Stimulated activated CD8-positive, alpha-beta memory T cell treated with anti-CD3 and anti-CD28 coated beads, Interleukin-7, amount 100 ng/mL, for 24 hours (primary cell): ENCODE results near the gene BCO2.
"Not testable (repeated sequence)": the region's sequence is repeated elsewhere in the genome, so short reads cannot be mapped to it uniquely, and the experiment has no call there.

Source experiments
- DNase-seq: peaks from one replicate; pipeline ENCODE4 v3.0.0-alpha.2; 2020; ENCODE audit warnings: low read depth

The BCO2 gene

DNA sequence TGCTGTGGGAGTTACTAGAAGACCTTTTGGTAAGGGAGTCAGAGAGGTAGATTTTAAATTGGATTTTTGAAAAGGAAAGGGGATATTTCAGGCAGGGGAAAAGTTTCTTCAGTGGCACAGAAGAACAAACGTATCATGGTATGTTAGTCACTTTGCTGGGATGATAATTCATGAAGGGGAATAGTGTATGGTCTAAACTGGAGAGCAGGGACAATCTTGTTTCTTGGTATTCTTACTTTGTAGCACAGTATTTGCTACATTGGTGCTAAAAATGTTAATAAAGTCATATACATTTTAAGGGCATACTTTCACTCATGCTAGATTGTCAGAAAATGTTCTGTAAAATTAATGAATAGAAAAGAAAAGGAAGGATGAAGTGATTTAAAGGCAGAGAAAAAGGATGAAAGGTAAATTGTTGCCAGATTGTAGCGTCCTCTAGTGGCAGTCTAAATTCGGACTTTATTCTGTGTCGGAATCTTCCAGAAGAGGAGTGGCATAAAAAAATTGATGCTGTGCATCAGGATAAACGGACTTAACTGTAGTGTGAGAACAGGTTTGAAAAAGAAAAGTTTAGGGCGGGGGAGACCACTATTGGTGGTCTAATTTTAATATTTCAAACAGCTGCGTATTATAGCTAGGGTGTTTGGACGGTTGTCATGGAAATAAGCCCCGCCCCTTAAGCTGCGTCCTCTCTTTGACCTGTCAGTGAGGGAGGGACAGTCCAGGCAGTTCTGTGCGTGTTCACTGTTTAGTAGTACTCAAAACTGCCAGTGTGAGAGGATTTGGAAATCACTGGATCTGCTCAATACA, at the start of gene BCO2:
BCO2 (plus strand) TSS at position 724 of the 810 bp plus-strand sequence. CDS start 90 bp downstream, outside the sequence.
- peak; percentile 14 for DNase-seq

DNA sequence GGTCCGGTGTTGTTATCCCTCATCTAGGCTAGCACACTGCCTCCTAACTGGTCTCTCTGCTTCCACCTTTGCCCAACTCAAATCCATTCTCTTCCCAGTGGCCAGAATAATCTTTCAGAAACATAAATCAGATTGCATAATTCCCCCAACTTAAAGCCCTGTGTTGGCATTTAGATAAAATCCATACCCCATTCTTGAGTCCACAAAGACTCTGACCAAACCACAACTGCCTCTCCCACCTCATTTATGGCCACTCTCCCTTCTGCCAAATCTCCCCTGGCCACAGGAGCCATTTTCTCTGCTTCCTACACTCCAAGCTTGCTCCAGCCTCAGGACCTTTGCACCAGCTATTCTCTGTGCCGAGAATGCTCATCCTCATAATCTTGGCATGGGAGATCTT, 48.3 kb upstream of the BCO2 start:
- DNase-seq, result no peak

GRCh38 chr11:112128483-112129121, 46.7 kb upstream of the BCO2 start:
- DNase-seq, result no peak

DNA sequence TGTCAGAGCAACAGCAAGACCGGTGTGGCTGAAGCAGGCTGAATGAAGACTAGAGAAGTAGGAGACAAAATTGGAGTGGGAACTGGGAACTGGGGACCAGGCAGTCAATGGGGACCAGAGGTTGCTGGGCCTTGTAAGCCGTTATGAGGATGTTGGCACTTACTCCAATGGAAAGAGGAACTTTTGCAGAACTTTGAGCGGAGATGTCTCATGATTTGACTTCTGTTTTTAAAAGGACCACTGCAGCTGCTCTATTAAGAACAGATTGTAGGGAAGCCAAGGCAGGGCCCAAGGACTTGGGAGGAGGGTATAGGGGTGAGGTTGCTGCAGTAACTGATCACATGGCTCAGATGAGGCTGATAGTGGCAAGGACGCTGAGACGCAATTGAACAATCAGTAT, 45.7 kb upstream of the BCO2 start:
- no peak for DNase-seq

GRCh38 chr11:112132737-112133136, 42.6 kb upstream of the BCO2 start:
- no peak for DNase-seq

DNA sequence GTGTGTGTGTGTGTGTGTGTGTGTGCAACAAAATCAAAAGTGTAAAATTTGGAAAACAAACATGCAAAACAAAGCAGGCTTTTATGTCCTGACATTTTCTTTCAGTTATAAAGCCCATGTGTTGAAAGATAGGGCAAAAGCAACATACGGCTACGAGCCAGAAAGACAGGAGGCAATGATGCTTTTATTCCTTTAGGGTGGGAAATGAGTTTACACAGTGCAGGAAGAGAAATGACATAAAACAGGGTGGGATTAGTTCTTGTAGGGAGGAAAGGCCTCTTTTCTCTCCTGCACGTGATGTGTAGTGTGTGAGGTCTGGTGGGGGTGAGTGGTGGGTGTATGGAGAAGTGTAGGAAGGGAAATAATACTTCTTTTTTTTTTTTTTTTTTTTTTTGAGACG, 40.8 kb upstream of the BCO2 start:
- DNase-seq, result no peak

DNA sequence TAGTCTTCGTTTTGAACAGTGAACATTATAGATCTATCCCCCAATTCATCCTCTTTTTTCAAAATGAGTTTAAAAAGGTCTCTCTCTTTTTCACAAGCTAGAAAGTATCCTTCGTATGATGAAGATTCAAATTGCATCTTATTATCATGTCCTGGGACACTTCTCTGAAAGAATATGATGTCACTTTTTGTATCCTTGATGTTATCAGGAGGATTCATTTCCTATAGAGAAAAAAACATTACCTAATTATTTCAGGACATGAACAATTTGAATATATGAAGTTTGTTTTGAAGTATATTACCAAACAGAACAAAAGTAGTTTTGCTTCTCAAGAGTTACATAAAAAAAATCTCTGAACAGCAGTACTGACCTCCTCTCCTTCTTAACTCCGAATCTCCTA, 31.7 kb upstream of the BCO2 start:
- no peak for DNase-seq

DNA sequence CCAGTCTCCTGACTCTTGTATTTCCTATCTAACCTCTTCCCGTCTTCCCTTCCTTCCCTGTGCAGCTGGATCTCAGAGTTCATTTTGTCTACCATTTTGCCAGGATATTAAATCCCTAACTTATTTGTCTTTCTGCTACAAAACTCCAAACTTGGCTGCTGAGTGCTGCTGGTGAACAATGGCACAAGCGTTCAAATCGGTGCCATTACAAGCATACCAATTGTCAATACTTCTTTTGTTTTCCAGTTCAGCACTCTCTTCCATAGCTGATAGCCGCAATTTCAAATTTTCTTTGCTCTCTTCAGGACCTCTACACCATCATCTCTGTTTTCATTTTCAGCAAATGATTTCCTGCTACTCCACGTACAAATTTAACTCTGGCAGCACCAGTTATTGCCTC, 24.8 kb upstream of the BCO2 start:
- DNase-seq, result no peak

GRCh38 chr11:112156153-112156955, 19.0 kb upstream of the BCO2 start:
- DNase-seq, result no peak

GRCh38 chr11:112156956-112157766, 18.2 kb upstream of the BCO2 start:
- no peak for DNase-seq

GRCh38 chr11:112159098-112160065, 15.9 kb upstream of the BCO2 start:
- no peak for DNase-seq

DNA sequence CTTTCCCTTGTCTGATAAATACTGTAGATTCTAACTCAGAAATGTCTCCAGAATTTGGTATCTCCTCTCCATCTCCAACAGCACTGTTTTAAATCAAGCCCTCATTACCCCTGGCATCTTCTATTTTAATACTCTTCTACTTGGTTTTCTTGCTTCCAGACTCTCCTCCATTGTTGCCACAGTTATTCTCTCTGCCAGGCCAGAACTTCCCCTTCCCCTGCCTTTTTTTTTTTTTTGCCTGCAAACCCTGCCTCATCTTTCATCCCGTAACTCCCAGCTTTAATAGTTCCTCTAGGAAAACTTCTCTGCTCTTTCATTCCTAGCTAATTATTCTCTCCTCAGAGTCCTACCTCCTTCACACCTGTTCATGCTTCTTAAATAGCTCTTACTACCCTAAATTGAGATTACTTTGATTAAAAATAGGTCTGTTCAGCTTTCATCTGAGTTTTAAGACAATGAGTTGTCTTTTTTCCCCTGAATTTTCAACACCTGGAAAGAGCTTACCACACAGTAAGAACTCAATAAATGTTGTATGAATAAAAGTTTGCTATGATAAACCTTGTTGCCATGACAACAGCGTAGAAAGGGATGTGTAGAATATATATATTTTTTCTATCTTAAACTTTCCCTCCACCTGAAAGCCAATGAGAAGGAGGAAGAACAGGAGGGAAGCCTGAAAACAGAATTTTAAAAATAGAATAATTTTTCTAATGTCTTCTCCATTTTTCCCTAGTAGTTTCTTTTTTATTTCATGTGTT, 15.0 kb upstream of the BCO2 start:
- DNase-seq, result no peak

DNA sequence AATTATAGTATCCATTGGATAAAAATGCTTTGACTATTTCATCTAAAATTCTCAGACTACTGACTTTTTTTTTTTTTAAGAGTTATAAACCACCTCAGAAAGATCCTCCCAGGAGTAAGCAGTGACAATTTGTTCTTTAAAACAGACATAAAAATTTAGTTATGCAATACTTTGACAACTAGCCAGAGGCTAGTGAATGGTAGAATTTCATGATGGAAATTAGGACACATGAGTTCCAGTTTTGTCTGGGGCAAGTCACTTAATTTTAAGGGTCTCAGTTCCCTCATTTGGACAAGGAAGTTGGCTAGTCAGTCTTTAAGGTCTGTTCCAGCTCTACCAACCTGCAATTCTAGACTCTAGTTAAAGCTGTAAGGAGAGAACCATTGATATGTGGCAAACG, 14.3 kb upstream of the BCO2 start:
- no peak for DNase-seq

DNA sequence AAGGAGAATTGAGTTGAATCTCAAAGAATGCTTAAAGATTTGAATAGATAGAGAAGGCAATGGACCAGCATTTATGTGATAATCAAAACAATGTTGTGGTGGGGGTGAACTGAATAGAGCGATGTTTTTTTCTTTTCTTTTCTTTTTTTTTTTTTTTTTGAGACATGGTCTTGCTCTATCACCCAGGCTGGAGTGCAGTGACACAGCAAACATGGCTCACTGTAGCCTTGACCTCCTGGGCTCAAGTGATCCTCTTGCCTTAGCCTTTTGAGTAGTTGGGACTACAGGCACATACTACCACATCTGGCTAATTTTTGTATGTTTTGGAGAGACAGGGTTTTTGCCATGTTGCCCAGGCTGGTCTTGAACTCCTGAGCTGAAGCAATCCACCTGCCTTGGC, 13.1 kb upstream of the BCO2 start:
- not testable (repeated sequence) for DNase-seq

GRCh38 chr11:112162761-112163546, 12.4 kb upstream of the BCO2 start:
- no peak for DNase-seq

- no peak for DNase-seq
Observed at GRCh38 chr11:112163875-112164685, 11.2 kb upstream of the BCO2 start, which contains the start of gene IL18. Gene IL18 (minus strand): TSS chr11:112164094. CDS start chr11:112155053, 9,041 bp downstream.

GRCh38 chr11:112165049-112165448, 10.3 kb upstream of the BCO2 start:
- no peak for DNase-seq

DNA sequence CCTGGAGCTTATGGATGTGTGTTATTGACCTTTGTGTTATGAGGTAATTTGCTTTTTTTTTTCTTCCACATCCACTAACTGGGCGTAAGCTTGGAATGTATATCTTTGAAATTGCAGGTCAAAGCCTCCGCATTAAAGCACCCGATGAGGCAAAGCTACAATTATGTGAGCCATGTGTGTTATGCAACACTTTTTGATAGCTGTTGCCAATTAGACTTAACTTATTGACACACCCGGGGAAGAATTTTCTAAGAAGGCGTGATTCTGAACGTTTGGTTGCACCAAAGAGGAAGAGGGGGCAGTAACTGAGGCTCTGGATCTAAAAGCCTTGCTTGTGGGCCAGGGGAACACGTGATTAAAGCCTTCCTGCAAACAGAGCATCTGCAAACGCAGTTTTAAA, 8.8 kb upstream of the BCO2 start:
- no peak for DNase-seq
